ENCODE measurements around the gene TRIM62.

DNA sequence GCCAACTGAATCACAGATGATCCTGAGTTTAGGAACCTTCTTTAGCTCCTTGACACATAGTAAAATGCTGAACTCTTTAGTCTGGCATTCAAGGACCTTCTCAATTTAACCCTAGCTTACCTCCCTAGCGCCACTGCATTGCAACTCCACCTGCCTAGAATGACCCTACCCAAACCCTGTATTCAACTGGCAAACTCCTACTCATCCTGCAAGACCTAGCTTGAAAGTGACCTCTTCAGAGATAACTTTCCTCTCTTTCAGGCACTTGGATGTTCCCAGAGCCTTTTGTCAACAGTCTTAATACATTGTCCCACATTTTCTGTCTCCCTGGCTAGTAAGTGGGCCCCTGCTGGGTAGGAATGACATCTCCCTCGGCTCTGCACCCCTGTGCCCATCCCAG lies 19.7 kb downstream of the TRIM62 start:
- TF ChIP-seq, protein P1, sequence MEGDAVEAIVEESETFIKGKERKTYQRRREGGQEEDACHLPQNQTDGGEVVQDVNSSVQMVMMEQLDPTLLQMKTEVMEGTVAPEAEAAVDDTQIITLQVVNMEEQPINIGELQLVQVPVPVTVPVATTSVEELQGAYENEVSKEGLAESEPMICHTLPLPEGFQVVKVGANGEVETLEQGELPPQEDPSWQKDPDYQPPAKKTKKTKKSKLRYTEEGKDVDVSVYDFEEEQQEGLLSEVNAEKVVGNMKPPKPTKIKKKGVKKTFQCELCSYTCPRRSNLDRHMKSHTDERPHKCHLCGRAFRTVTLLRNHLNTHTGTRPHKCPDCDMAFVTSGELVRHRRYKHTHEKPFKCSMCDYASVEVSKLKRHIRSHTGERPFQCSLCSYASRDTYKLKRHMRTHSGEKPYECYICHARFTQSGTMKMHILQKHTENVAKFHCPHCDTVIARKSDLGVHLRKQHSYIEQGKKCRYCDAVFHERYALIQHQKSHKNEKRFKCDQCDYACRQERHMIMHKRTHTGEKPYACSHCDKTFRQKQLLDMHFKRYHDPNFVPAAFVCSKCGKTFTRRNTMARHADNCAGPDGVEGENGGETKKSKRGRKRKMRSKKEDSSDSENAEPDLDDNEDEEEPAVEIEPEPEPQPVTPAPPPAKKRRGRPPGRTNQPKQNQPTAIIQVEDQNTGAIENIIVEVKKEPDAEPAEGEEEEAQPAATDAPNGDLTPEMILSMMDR (IDR thresholded peaks at IDR 0.05; ENCODE audit: borderline replicate concordance, extremely low read depth, low read length, poor library complexity, severe bottlenecking): no peak
- no peak for TF ChIP-seq EZH2 (IDR thresholded peaks at IDR 0.05; ENCODE audit: borderline replicate concordance, low read depth, low read length, severe bottlenecking)

Data from DND-41 (cell line).